BE2C (cell line): ENCODE results near the gene ALOX5AP.

ENCODE experiments used
- DNase-seq: peaks from one replicate; pipeline ENCODE4 v3.0.0-alpha.2; 2020
- H3K27me3 ChIP-seq: fragments of 250-450 bp; sonication (Bioruptor Pico); 2 replicates; pipeline ENCODE4 v1.5.1; 2020; ENCODE audit warnings: mild to moderate bottlenecking
- H3K36me3 ChIP-seq: fragments of 250-450 bp; sonication (Bioruptor Pico); 2 replicates; pipeline ENCODE4 v1.5.1; 2020; ENCODE audit warnings: mild to moderate bottlenecking
- H3K4me1 ChIP-seq: fragments of 250-450 bp; sonication (Bioruptor Pico); 2 replicates; pipeline ENCODE4 v1.5.1; 2020
- H3K4me3 ChIP-seq: 2 replicates; pipeline ENCODE4 v1.5.1; 2011; ENCODE audit warnings: low read depth, low read length
- H3K9me3 ChIP-seq: fragments of 250-450 bp; sonication (Bioruptor Pico); 2 replicates; pipeline ENCODE4 v1.5.1; 2020
- CTCF ChIP-seq: IDR thresholded peaks from 2 replicates; pipeline ENCODE4 v1.5.1; 2012; ENCODE audit warnings: mild to moderate bottlenecking, low read depth, low read length

Gene ALOX5AP

GRCh38 chr13:30711837-30712236, 23.5 kb upstream of the ALOX5AP start:
- no peaks in the 10 kb centered on the region for H3K36me3 ChIP-seq
- TF ChIP-seq CTCF = no peak
- no peaks in the 10 kb centered on the region for H3K27me3 ChIP-seq
- no peak for DNase-seq
- H3K9me3 ChIP-seq = no peaks in the 10 kb centered on the region
- H3K4me3 ChIP-seq = no peak overlapping the region
- H3K4me1 ChIP-seq = no peaks in the 10 kb centered on the region

- no peak for TF ChIP-seq CTCF
- Histone ChIP-seq H3K36me3 (no peaks in the 10 kb centered on the region), H3K4me1 (no peaks in the 10 kb centered on the region), H3K9me3 (no peaks in the 10 kb centered on the region), H3K27me3 (no peaks in the 10 kb centered on the region), H3K4me3 (no peak overlapping the region)
- no peak for DNase-seq
Observed at GRCh38 chr13:30712536-30713532, 22.5 kb upstream of the ALOX5AP start.

- Histone ChIP-seq H3K4me3 (no peak overlapping the region), H3K4me1 (no peaks in the 10 kb centered on the region), H3K9me3 (no peaks in the 10 kb centered on the region), H3K27me3 (no peaks in the 10 kb centered on the region), H3K36me3 (no peaks in the 10 kb centered on the region)
- DNase-seq = no peak
- no peak for TF ChIP-seq CTCF
Observed at GRCh38 chr13:30714629-30715371, 20.5 kb upstream of the ALOX5AP start.

GRCh38 chr13:30715372-30715756, 20.0 kb upstream of the ALOX5AP start:
- no peak for TF ChIP-seq CTCF
- no peaks in the 10 kb centered on the region for H3K36me3 ChIP-seq
- H3K9me3 ChIP-seq = no peaks in the 10 kb centered on the region
- H3K4me3 ChIP-seq = no peak overlapping the region
- no peaks in the 10 kb centered on the region for H3K4me1 ChIP-seq
- no peak for DNase-seq
- no peaks in the 10 kb centered on the region for H3K27me3 ChIP-seq

GRCh38 chr13:30715837-30716236, 19.5 kb upstream of the ALOX5AP start:
- Histone ChIP-seq H3K9me3 (no peaks in the 10 kb centered on the region), H3K36me3 (no peaks in the 10 kb centered on the region), H3K4me3 (no peak overlapping the region), H3K4me1 (no peaks in the 10 kb centered on the region), H3K27me3 (no peaks in the 10 kb centered on the region)
- no peak for TF ChIP-seq CTCF
- DNase-seq = no peak
